ENCODE data around the gene GNAQ. TPM values are rescaled to one million over a fixed set of nuclear protein-coding genes. Genes with fewer than 3 reads are reported as not detected.

GNAQ gene
- total RNA-seq, 2 donors from 2014 or later = 46.0 to 58.8 TPM

DNA sequence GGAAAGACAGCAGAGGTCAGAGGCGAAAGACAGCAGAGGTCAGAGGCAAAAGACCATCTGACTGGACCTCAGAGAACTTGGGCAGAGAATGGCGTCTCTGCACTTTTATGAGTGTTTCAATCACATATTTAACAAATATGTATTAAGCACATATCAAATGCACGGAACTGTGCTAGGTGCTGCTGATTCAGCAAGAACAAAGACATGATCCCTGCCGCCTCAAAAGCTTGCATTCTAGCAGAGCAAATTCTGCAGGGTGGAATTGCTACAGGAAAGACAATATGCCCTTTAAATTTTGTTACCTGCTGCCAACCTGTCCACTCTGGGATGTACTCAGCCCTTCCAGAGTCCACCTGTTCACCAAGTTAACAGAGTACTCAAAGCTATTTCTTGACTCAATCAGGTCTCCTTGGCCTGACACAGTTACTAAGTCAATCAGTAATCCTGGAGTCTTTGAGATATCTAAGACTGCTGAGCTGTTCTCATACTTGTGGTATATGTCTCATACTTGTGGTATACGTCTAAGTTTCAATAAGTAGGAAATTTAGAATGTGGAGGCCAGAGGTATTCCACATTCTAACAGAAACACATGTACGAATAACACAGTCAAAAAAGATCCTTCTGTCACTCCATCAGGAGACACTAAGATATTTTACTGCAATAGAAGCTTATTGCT is 131.8 kb downstream of the GNAQ start:
- ATAC-seq (ENCODE audit: insufficient number of reproducible peaks, low FRiP score, low read depth) (no peak), DNase-seq (ENCODE audit: low spot score) (no peak)
- Histone ChIP-seq H3K27ac (no peak overlapping the region), H3K27me3 (replicated peaks; ENCODE audit: insufficient read depth) (no peaks in the 10 kb centered on the region), H3K36me3 (no peaks in the 10 kb centered on the region), H3K4me3 (no peak overlapping the region), H3K4me1 (ENCODE audit: control insufficient read depth in 1 of 2, low read depth in 2 of 2) (peaks cover 5 to 11% of the 10 kb centered on the region in 2 donors), H3K9me3 (no peaks in the 10 kb centered on the region)
- TF ChIP-seq, protein P1, sequence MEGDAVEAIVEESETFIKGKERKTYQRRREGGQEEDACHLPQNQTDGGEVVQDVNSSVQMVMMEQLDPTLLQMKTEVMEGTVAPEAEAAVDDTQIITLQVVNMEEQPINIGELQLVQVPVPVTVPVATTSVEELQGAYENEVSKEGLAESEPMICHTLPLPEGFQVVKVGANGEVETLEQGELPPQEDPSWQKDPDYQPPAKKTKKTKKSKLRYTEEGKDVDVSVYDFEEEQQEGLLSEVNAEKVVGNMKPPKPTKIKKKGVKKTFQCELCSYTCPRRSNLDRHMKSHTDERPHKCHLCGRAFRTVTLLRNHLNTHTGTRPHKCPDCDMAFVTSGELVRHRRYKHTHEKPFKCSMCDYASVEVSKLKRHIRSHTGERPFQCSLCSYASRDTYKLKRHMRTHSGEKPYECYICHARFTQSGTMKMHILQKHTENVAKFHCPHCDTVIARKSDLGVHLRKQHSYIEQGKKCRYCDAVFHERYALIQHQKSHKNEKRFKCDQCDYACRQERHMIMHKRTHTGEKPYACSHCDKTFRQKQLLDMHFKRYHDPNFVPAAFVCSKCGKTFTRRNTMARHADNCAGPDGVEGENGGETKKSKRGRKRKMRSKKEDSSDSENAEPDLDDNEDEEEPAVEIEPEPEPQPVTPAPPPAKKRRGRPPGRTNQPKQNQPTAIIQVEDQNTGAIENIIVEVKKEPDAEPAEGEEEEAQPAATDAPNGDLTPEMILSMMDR (IDR thresholded peaks at IDR 0.05) = no peak

DNA sequence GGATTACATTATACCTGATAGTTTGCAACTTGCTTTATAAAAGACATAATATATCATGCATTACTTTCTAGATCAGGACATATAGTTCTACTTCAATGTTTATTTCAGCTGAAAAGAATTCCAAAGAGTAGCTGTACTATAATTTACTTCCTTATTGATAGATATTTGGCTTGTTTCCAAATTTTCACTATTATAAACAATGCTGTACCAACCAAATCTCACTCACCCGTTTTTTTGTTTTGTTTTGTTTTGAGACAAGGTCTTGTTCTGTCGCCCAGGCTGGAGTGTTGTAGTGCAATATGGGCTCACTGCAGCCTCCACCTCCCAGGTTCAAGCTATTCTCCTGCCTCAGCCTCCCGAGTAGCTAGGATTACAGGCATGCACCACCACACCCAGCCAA is 132.7 kb downstream of the GNAQ start:
- Histone ChIP-seq H3K4me3 (no peak overlapping the region), H3K27ac (no peak overlapping the region), H3K27me3 (replicated peaks; ENCODE audit: insufficient read depth) (no peaks in the 10 kb centered on the region), H3K36me3 (no peaks in the 10 kb centered on the region), H3K9me3 (no peaks in the 10 kb centered on the region), H3K4me1 (ENCODE audit: control insufficient read depth in 1 of 2, low read depth in 2 of 2) (peaks cover 5 to 11% of the 10 kb centered on the region in 2 donors)
- DNase-seq (ENCODE audit: low spot score) (no peak), ATAC-seq (ENCODE audit: insufficient number of reproducible peaks, low FRiP score, low read depth) (no peak)
- TF ChIP-seq, protein P1 (IDR thresholded peaks at IDR 0.05) = no peak

DNA sequence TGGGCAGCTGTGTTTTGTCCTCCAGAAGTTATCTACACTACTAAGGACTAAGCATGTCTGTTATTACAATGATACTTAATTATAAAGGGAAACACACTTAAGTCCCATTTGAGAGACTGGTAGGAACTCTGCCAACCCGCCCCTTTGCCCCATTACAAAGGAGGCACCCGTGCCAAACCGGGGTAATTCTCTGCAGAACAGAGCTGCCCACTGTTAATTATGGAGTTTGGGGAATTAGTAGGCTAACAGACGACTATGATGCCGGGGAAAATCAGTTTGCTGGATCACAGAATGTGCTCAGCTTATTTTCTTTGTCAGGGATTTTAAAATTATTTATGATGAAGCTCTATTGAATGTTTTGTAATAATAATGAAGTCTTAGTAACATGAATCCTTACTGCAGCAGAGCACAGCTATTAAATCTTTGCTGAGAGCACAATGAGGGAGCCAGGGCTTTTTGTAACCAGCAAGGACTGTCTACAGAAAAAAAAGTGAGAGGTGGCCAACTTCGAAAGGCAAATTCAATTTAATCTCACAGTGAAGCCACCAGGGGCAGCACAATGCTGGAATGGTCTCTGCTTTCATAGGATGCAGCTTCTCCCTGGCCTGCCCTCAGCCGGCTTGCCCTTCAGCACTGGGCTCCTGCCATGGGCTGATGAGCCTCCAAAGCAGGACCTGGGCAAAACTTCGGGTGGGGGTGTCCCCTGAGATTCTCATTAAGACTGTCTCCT is 134.5 kb downstream of the GNAQ start:
- Histone ChIP-seq H3K4me3 (no peak overlapping the region), H3K27ac (peak overlapping the region in 1 of 2 donors; percentile 15), H3K27me3 (replicated peaks; ENCODE audit: insufficient read depth) (no peaks in the 10 kb centered on the region), H3K9me3 (no peaks in the 10 kb centered on the region), H3K36me3 (no peaks in the 10 kb centered on the region), H3K4me1 (ENCODE audit: control insufficient read depth in 1 of 2, low read depth in 2 of 2) (peaks cover 5 to 11% of the 10 kb centered on the region in 2 donors)
- DNase-seq (ENCODE audit: low spot score) (no peak), ATAC-seq (ENCODE audit: insufficient number of reproducible peaks, low FRiP score, low read depth) (no peak)
- TF ChIP-seq, protein P1 (IDR thresholded peaks at IDR 0.05) = peak; percentile 15

DNA sequence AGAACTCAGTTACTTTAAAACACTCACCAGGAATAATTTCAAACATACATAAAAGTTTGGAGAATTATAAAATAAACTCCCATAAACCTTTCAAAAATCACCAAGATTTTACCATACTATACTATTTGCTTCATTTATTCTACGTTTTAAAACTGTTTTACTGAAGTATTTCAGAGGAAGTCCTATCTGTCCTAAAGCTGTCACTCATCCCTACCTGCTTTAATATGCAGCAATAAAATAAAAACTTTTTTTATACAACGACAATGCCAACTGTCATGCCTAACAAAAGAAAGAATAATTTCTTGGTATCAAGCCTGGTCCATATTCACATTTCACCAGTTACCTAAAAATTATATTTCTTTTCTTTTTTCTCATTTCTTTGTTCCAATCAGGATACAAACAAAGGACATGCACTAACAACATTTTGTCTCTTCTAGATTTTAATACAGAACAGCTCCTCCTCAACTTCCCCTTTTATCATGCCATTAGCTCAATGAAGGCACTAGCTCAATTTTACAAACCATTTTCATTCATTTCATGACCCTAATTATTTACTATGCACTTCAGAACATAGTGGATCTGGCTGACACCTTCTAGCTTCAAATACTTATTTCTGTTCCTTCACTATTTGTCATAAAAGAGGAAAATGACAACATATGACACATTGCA is 135.2 kb downstream of the GNAQ start:
- H3K9me3 ChIP-seq = no peaks in the 10 kb centered on the region
- H3K4me3 ChIP-seq = no peak overlapping the region
- peaks cover 5 to 18% of the 10 kb centered on the region in 2 donors for H3K4me1 ChIP-seq (ENCODE audit: control insufficient read depth in 1 of 2, low read depth in 2 of 2)
- H3K27me3 ChIP-seq (replicated peaks; ENCODE audit: insufficient read depth) = no peaks in the 10 kb centered on the region
- no peak for ATAC-seq (ENCODE audit: insufficient number of reproducible peaks, low FRiP score, low read depth)
- TF ChIP-seq, protein P1 (IDR thresholded peaks at IDR 0.05) = no peak
- no peak for DNase-seq (ENCODE audit: low spot score)
- H3K36me3 ChIP-seq = no peaks in the 10 kb centered on the region
- peak overlapping the region in 1 of 2 donors; percentile 15 for H3K27ac ChIP-seq

DNA sequence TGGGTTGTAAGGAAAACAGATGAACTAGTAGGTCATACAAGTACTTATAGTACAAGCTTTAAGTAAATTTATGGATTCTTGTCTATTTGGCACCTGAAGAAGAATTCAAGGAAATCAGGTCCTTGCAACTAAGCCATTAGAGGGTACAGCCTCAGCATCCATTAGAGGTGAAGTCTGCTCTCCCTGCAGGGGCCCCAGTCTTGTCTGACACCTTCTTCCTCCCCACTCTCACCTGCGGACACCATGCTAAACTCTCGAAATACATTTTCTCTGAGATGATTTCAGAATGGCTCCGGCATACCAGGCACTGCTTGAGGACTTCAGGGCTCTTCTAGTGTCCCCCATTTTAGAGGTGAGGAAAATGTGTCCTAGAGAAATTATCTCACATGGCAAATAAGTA is 137.9 kb downstream of the GNAQ start:
- DNase-seq (ENCODE audit: low spot score) (no peak), ATAC-seq (ENCODE audit: insufficient number of reproducible peaks, low FRiP score, low read depth) (no peak)
- H3K27ac ChIP-seq = no peak overlapping the region
- H3K36me3 ChIP-seq = no peaks in the 10 kb centered on the region
- TF ChIP-seq, protein P1 (IDR thresholded peaks at IDR 0.05) = no peak
- H3K4me1 ChIP-seq (ENCODE audit: control insufficient read depth in 1 of 2, low read depth in 2 of 2) = peaks cover 5 to 22% of the 10 kb centered on the region in 2 donors
- no peak overlapping the region for H3K4me3 ChIP-seq
- H3K9me3 ChIP-seq = no peaks in the 10 kb centered on the region
- H3K27me3 ChIP-seq (replicated peaks; ENCODE audit: insufficient read depth) = no peaks in the 10 kb centered on the region
